ENCODE results near the gene RFXANK. TPM values are rescaled to one million over a fixed set of nuclear protein-coding genes. Genes with fewer than 3 reads are reported as not detected.
A peak's percentile ranks its signal among the peaks of the same experiment; 100 is the strongest.

RFXANK gene
- total RNA-seq, 1 donor from 2014 or later = 50.3 TPM

- no peak for TF ChIP-seq CTCF (IDR thresholded peaks at IDR 0.05; ENCODE audit: insufficient read depth, low read length, severe bottlenecking)
- peaks cover 12% of the 10 kb centered on the region for H3K36me3 ChIP-seq (ENCODE audit: control insufficient read depth, insufficient read depth, low read length)
- DNase-seq (ENCODE audit: low read depth) (no peak), FAIRE-seq (no peak)
- no peaks in the 10 kb centered on the region for H3K27me3 ChIP-seq (ENCODE audit: control insufficient read depth, insufficient read depth, low read length)
- peak overlapping the region; percentile 49 for H3K4me3 ChIP-seq (ENCODE audit: low read depth, low read length)
These were observed 9.9 kb downstream of the RFXANK start for GRCh38 chr19:19201697-19202630.

GRCh38 chr19:19202707-19203011 is 10.6 kb downstream of the RFXANK start:
- DNase-seq (ENCODE audit: low read depth) = peak; percentile 7
- Histone ChIP-seq H3K27me3 (ENCODE audit: control insufficient read depth, insufficient read depth, low read length) (no peaks in the 10 kb centered on the region), H3K36me3 (ENCODE audit: control insufficient read depth, insufficient read depth, low read length) (peaks cover 10% of the 10 kb centered on the region), H3K4me3 (ENCODE audit: low read depth, low read length) (peak overlapping the region; percentile 49)
- FAIRE-seq = no peak
- TF ChIP-seq CTCF (IDR thresholded peaks at IDR 0.05; ENCODE audit: insufficient read depth, low read length, severe bottlenecking) = no peak

- no peak for FAIRE-seq
- Histone ChIP-seq H3K27me3 (ENCODE audit: control insufficient read depth, insufficient read depth, low read length) (no peaks in the 10 kb centered on the region), H3K36me3 (ENCODE audit: control insufficient read depth, insufficient read depth, low read length) (peaks cover 10% of the 10 kb centered on the region), H3K4me3 (ENCODE audit: low read depth, low read length) (peak within 1 kb of the TSS; percentile 49)
- TF ChIP-seq CTCF (IDR thresholded peaks at IDR 0.05; ENCODE audit: insufficient read depth, low read length, severe bottlenecking) = no peak
- DNase-seq (ENCODE audit: low read depth) = peak; percentile 85
These were observed 11.2 kb downstream of the RFXANK start, which contains the start of gene NR2C2AP for GRCh38 chr19:19203012-19203856. TSS of gene NR2C2AP (minus strand) at chr19:19203414. CDS start at chr19:19203060, 354 bp downstream.

GRCh38 chr19:19204181-19204580 is 12.1 kb downstream of the RFXANK start:
- no peaks in the 10 kb centered on the region for H3K27me3 ChIP-seq (ENCODE audit: control insufficient read depth, insufficient read depth, low read length)
- no peak for TF ChIP-seq CTCF (IDR thresholded peaks at IDR 0.05; ENCODE audit: insufficient read depth, low read length, severe bottlenecking)
- no peak overlapping the region for H3K4me3 ChIP-seq (ENCODE audit: low read depth, low read length)
- FAIRE-seq = no peak
- DNase-seq (ENCODE audit: low read depth) = no peak
- peaks cover 3% of the 10 kb centered on the region for H3K36me3 ChIP-seq (ENCODE audit: control insufficient read depth, insufficient read depth, low read length)

- Histone ChIP-seq H3K36me3 (ENCODE audit: control insufficient read depth, insufficient read depth, low read length) (peaks cover 3% of the 10 kb centered on the region), H3K4me3 (ENCODE audit: low read depth, low read length) (no peak overlapping the region), H3K27me3 (ENCODE audit: control insufficient read depth, insufficient read depth, low read length) (no peaks in the 10 kb centered on the region)
- TF ChIP-seq CTCF (IDR thresholded peaks at IDR 0.05; ENCODE audit: insufficient read depth, low read length, severe bottlenecking) = no peak
- FAIRE-seq = no peak
- no peak for DNase-seq (ENCODE audit: low read depth)
These were observed 13.7 kb downstream of the RFXANK start for GRCh38 chr19:19205416-19206410.

All from bronchial epithelial cell (primary cell).